Stimulated activated naive CD4-positive, alpha-beta T cell treated with Interleukin-2 at 50 U/mL for 16 hours (primary cell): ENCODE results near the gene TREH.

ENCODE experiments used
- DNase-seq: peaks from one replicate; lab custom pipeline; 2025; lab: John Stamatoyannopoulos, UW

TREH gene

DNA sequence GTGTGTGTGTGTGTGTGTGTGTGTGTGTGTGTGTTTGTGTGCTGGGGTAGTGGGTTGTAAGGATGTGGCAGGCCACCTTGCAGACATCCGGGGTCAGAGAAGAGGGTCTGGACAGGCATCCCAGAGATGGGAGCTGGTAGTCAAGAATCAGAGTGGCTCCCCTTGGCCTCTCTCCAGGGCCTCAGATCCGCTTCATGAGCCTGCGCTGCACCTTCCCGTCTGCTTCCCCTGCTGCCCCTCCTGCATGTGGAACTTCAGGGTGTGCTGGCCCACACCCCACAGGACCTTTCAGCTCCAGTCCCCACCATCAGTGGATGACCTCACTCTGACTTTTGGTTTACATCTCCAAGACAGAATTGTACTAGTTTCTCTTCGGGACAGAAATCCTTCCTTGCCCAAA is 31.2 kb downstream of the TREH start:
- DNase-seq, result no peak

DNA sequence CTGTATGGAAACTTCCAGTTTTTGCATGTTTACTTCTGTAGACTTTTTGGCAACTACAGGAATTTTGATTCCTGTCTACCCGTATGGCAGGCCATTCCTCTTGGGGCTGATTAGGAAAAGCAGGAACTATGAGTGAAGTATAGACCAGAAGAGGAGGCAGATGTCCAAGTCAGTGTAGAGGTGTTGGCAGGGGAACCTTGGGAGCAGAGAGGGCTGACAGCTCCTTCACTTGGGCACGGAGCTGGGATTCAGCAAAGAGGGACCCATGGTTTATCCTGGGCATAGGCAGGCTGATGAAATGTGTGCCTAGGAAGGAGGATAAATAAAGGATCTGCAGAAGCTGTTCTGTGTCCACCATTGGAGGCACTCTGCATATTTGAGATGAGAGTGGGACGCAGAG is 33.1 kb downstream of the TREH start:
- DNase-seq, result no peak

DNA sequence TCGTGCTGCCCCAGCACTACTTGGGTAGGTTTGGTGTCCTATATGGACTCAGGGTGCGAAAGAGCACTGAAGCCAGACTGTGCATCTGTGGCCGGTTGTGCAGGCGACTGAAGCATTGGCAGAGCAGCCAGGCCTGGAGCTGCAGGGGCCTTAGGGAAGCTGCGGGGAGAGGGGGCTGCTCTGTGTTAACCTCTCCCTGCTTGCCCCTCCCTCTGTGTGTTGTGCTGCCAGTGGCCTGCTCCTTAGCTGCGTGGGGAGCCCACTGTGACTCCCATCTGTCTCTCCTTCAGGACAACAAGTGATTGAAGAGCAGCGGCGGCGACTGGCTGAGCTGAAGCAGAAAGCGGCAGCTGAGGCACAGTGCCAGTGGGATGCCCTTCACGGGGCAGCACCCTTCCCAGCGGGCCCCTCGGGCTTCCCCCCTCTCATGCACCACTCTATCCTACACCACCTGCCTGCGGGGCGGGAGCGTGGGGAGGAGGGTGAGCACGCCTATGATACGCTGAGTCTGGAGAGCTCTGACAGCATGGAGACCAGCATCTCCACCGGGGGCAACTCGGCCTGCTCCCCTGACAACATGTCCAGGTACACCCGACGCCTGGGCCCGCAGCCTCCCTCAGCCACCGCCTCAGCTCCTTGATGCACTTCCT is 34.3 kb downstream of the TREH start:
- no peak for DNase-seq

DNA sequence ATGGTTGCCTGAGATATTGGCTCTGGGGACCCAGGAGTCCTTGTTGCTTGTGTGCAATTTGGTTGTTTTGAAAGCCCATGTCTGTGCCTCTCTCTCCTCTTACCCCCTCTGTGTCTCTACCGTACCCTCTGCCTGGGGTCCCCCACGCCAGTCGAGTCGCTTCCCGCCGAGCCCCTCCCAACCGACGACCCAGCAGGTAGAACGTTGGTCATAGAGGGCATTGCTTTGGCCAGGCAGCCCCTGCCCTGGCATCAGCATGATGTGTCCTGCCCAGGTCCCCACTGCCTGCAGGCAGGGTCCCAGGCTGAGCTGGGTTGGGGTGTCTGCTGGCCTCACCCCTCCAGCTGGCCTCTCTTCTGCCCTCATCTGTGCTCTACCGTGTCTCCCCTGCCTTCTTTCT is 35.0 kb downstream of the TREH start:
- no peak for DNase-seq

DNA sequence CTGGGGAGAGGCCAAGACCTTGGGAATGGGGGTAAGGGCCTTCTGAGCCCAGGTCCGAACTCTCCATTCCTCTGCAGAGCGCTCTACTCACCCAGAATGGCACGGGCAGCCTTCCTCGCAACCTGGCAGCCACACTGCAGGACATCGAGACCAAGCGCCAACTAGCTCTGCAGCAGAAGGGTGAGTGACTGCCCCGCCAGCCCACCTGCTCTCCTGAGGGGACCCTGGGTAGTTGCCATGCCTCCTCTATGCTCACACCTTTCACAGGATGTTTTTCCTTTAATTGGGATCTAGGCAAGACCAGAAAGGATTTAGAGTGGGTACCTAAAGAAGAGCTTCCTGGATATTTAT is 35.5 kb downstream of the TREH start:
- no peak for DNase-seq

DNA sequence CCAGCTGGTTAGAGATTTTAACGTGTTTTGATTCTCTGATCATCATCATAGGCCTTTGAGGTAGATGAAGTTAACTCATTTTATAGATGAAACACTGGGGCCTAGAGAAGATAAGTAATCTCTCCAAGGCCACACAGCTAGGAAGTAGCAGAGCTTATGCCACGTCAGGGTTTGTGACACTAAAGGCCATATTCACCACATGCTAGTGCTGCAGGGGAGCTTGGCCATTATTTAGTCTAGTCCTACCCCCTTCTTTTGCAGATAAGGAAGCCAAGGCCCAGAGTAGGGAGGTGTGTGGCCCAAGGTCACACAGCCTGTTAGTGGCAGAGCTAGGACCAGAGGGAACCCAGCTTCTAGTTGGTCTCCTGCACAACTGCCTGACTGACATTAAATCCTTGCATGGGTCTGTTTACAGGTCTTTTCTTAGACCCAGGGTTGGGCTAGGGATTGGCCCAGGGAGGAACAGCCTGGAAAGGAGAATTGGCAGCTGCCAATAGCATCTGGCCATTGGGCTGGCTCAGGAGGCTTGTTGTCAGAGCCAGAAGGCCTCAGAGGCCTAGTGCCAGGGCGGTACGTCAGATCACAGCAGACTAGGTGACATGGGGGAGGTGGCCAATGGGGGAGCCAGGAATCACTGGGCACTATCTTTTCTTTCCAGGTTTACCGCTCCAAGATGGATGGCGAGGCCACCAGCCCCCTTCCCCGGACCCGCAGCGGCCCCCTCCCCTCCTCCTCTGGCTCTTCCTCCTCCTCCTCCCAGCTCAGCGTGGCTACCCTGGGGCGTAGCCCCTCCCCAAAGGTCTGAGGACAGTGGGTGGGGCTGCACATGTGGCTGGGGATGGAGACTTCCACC is 36.1 kb downstream of the TREH start:
- no peak for DNase-seq

DNA sequence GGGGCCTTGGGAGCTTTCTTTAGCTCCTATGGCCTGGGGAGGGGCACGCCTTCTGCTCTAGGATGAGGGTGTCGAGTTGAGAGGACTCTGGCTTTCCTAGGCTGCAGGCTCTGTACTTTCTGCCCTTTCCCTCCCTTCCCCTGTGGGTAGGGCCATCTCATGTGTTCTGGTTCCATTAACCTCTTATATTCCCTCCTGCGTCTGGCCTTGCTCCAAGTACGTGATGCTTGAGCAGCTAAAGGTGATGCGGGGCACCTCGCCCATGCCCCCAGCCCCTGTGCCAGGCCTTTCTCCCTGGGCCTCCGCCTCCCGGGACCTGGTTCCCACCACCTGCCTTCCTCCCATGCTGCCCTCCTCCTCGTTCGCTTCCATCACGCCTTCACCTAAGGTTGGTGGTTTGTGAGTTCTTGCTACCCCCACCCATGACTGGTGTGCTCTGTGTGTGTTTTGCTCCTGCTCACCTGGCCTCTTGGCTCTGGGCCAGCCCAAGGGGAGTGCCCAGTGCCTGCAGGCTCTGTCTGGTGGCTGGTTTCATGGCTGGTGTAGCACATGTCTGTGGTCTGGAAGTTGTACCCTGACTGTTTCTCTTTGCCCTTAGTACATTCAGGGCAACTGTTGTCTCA is 37.9 kb downstream of the TREH start:
- no peak for DNase-seq

DNA sequence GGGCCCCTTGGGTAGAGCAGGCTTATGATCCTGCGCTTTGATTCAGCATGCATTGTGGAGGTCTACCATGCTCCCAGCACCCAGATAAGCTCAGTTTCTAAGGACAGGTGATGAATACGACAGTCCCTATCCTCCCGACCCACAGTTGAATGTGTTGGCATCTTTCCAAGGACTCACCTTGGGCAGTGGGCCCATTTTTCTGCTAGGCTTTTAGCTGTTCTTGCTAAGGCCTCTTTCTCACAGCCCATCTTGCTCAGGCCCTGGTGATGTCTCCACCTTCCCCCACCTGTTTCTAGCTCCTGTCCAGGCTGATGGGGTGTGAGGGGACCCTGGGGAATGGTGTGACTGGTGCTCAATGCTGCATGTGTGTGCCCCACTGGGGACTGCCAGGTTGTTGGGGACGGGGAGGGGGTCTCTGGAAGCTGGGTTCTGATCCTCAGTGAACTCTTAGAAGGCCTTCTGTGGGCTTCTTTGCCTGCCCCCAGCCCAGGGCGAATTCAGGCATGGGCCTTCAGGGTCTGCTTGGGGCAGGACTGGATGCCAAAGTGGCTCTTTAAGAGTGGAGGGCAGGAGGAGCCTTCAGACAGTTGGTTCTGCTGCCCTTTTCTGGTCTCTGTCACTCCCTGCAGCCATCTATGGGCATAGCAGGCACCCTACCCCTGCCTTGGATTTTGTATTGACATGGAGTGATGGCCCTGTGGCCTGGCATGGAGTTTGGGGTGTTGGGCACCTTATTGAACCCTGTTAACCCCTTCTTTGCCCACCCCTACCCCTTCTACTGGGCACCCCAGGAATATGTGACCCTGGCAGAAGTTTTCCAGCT is 38.9 kb downstream of the TREH start:
- DNase-seq, result no peak

DNA sequence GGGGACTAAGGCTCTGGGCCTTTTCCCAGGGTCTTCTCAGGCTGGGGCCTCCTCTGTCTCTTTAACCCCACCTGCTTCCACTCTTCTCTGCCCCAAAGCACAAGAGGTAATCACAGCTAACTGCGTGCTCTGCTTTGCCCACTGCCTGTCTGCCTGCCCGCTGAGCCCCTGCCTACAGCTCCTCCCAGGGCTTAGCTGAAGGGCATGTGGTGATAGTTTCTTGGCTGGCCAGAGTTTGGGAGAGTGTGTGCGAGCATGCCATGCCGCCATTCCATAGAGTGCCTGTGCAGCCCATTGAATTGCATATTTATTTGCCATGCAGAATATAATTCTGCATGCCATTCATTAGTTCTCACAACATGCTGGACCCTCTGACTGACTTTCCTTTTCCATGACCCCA is 39.6 kb downstream of the TREH start:
- DNase-seq, result no peak

DNA sequence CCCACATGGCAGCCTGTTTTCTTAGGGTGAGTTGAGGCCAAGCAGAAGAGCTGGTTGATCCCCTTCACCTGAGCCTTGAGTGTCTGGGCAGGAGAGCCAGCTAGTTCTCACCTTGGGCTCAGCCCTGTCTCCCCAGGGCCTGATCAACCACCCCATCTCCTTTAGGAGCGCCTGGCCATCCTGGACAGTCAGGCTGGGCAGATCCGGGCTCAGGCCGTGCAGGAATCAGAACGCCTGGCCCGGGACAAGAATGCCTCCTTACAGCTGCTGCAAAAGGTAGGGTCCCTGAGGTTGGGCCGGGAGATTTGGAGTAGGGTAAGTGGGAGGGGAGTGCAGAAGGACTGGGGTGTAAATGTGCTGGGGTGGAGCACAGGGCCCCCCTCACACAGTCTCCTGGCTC is 40.7 kb downstream of the TREH start:
- no peak for DNase-seq

DNA sequence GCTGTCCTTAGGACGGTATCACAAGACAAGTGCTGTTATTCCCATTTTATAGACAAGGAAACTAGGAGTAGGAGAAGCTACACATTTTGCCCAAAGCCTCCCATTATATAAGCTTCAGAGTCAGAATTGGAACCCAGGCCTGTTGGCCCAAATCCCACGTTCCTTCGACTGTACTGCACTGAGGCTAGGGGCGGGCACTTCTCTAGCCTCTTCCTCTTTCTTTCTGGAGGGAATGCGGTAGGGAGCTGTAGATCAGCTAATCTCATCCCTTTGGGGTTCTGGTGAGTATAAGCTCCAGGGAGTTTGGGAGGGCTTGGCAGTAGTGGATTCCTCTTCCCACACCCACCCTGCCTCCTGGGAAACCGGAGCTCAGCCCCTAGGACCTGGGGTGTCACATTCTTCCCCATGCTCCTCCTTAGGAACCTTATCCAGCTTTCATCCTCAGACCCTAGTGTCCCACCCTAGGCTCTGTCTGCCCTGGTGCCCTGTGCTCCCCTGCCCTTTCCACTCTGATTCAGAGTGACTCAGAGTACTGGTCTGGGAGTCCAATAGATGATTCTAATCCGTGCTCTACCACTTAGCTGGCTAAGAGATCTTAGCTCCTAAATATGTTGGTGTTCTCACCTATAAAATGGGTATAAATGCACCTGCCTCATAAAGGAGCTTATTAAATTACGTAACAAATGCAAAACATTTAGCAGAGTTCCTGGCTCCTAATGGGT is 42.7 kb downstream of the TREH start:
- DNase-seq, result no peak

DNA sequence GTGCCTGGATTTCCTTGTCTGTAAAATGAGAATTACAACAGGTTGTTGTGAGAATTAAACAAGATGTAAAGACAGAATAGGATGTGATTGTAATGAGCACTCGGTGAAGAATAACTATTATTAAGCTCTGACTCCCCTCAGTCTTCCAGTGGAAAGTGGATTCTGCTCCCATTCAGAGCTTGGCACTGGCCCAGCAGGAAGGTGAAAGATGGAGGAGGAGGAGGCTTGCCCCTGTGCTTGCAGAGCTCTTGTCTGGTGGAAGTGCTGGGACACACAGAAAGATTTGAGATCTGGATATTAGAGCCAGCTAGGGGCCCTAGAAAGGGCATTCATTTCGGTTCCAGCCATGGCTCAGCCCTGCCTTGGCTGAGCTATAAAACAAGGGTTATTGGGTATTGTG is 43.8 kb downstream of the TREH start:
- DNase-seq, result no peak

DNA sequence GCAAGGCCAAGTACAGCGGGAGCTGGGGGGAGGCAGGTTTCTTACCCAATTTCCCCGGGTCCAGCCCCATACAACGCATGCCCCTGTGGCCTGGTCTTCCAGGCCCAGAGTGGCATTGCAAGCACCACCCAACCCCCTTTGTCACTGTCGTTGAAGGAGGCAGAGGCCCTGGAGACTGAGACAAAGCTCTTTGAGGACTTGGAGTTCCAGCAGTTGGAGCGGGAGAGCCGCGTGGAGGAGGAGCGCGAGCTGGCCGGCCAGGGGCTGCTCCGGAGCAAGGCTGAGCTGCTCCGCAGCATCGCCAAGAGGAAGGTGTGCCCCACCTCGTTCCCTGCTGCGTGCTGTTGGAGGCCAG is 44.2 kb downstream of the TREH start:
- DNase-seq, result no peak

DNA sequence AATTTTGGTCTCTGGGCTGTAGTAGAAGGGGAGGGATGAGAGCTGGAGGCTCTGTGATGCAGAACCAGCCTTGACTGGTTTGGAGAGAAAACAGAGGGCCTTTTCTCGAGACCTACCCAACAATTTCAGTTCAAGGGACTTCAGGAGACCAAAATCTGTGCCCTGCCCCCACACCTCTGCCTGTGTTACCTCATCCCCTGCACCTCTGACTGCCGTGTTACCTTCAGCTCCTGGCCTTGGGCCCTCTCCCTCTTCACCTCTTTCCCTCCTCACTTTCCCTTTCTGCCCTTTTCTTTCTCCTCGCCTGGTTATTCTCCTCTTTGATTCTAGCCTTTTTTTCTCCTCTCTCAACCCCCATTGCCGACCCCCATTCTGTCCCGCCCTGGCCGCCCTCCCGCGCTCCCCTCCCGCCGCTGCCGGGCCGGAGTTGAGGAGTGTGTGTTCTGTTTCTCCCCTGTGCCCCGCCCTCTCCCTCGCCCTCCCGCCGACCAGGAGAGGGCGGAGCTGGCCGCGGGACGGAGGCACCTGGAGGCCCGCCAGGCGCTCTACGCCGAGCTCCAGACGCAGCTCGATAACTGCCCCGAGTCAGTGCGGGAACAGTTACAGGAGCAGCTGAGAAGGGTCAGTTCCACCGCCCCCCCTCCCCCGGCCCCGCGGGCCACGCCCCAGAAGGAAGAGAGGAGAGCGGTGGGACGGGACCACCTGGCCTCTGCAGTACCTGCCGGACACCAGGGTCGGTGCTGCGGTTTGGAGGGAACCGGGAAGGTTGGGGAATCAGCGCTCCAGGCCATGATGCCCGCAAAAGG is 44.8 kb downstream of the TREH start:
- DNase-seq, result no peak

DNA sequence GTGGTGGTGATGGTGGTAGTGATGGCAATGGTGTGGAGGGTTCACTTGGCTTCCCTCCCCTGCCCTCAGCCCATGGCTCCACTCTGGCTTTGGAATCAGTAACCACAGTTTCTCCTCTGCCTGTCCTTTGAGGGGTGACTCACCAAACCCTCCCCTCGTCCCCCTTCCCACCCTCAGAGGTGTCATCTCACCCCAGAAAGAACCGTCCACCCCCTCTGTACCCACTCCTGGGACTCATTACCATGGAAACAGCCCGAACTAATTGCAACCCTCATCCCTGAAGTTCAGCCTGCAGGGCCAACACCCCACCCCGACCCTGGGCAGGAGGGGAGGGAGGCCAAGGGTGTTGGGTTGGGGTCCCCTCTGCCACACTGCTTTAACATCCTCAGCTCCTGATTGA is 45.5 kb downstream of the TREH start:
- no peak for DNase-seq

DNA sequence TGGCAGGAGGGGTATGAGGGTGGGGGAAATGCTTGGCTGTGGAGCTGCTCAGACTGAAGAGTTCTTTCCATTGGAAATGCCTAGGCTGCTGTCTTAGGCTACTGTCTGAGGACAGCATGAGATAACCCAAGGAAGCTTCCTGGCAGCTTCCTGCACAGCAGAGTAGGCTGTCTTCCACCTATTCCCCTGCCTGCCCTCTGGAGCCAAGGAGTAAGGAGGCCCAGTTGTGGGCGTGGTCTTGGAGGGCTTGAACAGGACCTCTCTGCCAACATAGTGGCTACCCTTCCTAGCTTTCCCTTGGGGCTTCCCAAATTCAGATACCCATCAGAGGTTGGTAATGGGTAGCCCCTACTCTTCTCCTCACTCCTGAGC is 46.1 kb downstream of the TREH start:
- DNase-seq, result no peak

DNA sequence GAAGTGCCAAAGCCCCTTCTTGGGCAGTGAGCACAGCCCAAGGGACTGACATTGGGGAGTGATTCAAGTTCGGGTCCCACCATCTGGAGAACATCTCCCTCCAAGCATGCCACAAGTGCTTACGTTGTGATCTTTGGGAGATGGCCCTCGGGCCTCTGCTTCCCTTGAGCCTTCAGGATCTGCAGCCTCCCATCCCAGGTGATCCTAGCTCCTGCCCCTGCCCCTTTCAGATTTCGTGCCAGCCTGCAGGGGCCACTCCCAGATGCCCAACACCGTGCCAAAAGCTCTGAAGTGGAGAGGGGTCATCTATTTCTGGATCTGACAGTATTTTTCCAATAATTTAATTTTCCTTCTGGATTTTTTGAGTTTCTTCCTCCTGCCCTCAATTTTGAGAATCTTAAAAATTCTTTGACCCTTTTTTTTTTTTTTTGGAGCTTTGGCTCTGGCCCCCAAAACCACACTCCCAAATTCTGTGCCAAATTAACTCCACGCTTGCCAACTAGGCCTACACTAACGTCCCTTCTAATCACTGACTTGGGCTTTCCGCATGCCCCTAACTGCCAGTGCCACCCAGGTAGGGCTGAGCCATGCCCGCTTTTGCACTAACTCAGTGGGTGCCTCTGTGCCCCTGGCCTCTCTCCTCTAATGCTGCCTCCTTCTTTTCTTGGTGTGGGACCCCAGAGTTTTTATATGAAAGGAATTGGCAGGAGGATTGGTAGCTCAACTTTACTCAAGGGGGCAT is 46.7 kb downstream of the TREH start:
- DNase-seq, result no peak

DNA sequence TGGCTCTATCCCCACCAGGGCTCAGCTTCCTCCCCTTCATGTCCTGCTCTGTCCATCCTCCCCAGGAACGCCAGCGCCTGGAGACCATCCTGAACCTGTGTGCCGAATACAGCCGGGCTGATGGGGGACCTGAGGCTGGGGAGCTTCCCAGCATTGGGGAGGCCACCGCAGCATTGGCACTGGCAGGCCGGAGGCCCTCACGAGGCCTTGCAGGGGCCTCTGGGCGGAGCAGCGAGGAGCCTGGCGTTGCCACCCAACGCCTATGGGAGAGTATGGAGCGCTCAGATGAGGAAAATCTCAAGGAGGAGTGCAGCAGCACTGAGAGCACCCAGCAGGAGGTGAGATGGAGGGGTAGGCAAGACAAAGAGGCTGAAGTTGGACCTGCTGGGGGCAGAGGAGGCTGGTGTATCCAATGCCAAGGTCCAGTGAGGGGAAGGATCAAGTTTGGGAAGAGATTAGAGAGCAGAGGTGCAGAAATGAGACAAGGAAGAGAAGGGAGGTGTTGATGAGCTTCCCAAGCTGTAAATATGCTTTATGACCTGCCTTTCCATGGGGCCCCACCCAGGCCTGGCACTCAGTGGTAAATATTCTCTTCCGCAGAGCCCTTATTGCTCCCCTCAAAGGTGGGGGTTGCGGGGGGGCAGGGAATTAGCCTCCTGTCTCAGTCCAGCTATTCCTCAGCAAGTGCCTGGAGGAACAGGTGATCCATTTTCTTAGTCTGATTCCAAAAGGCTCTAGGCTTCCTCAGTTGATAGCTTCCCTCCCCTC is 48.1 kb downstream of the TREH start:
- DNase-seq, result no peak

DNA sequence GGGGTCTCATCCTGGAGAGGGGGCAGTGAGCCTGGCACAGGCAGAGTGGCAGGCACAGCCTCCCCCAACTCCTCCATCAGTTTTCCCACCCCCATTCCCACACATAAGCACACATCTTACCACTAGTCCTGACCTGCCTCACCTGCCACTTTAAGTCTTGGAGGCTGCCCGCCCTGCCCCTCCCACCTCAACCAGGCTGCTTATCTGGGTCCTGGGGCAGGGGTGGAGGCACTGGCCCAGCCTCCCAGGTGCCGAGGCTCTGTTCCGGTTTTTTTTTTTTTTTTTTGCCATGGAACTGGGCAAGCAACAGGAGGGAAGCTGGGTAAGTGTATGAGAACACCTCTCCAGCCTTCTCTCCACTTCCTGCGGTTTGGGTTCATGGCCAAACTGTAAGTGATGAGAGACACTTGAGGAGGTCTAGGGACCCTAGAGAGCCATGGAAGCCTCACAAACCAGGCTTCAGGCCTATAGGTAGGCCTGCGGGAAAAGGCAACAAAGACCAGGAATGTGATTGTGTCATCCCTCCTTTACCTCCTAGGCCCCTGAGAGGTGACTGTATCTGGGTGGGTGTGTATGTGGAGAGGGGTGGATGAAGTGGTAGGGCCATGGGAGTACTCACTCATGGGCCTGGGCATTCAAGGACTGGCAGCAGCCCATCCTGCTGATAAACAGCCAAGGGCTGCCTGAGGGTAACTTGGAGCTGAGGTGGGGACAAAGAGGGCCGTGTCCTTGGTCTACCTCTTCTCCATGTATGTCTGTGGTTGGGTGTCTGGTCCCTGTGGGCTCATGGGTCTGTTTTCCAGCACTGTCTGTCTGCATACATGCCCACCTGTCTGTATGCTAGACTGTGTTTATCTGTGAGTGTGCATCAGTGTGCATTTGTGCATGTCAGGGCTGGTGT is 49.4 kb downstream of the TREH start:
- no peak for DNase-seq
